H1 (cell line): Measurements from ENCODE around the gene RCE1. TPM values are rescaled to one million over a fixed set of nuclear protein-coding genes. Genes with fewer than 3 reads are reported as not detected.
A peak's percentile ranks its signal among the peaks of the same experiment; 100 is the strongest.

Experiments
- CTCF ChIA-PET: fragments of 300-600 bp; sonication (Branson Sonifier 250); formaldehyde crosslinking; loops from one replicate; lab custom pipeline; 2021; ENCODE audit not compliant: partially characterized antibody; lab: Charles Lee
- POLR2A ChIA-PET: fragments of 300-600 bp; sonication (Branson Sonifier 250); formaldehyde crosslinking; loops from one replicate; lab custom pipeline; 2021; ENCODE audit warnings: inconsistent platforms; ENCODE audit not compliant: partially characterized antibody; lab: Charles Lee
- DNase-seq, 2 experiments: peaks; one replicate each; pipeline versions ENCODE4 v3.0.0 to v3.0.0-alpha.2; 2010 to 2022; ENCODE audit warnings: low spot score in 2 of 2, low read depth in 1 of 2, mixed read lengths in 1 of 2
- FAIRE-seq: peaks from 2 replicates; lab custom pipeline; 2011; peaks lifted over from hg19 to GRCh38; lab: Jason Lieb, UNC
- H2AFZ ChIP-seq: 2 replicates; pipeline ENCODE4 v1.8.1; 2012; ENCODE audit warnings: low read length, inconsistent platforms
- H2AK5ac ChIP-seq: 2 replicates; pipeline ENCODE4 v1.6.1; 2013; ENCODE audit warnings: low read depth, low read length
- H2BK120ac ChIP-seq: replicated peaks from 2 replicates; pipeline ENCODE3; 2013; ENCODE audit warnings: low read depth, low read length, inconsistent platforms
- H2BK12ac ChIP-seq: 2 replicates; pipeline ENCODE4 v1.6.1; 2013; ENCODE audit warnings: low read depth, low read length
- H2BK15ac ChIP-seq: 2 replicates; pipeline ENCODE4 v1.6.1; 2013; ENCODE audit warnings: low read length
- H2BK20ac ChIP-seq: 2 replicates; pipeline ENCODE4 v1.6.1; 2013; ENCODE audit warnings: low read length
- H2BK5ac ChIP-seq: 2 replicates; pipeline ENCODE4 v1.6.1; 2013; ENCODE audit warnings: low read depth, low read length
- H3K14ac ChIP-seq: 2 replicates; pipeline ENCODE4 v1.6.1; 2013; ENCODE audit warnings: inconsistent platforms; ENCODE audit not compliant: insufficient read length
- H3K18ac ChIP-seq: 2 replicates; pipeline ENCODE4 v1.6.1; 2013; ENCODE audit warnings: low read length; ENCODE audit errors: extremely low read depth
- H3K23ac ChIP-seq: 2 replicates; pipeline ENCODE4 v1.6.1; 2013; ENCODE audit warnings: inconsistent platforms; ENCODE audit not compliant: insufficient read length
- H3K23me2 ChIP-seq: 2 replicates; pipeline ENCODE4 v1.6.1; 2013; ENCODE audit warnings: low read depth, low read length
- H3K27ac ChIP-seq: 2 replicates; pipeline ENCODE4 v1.6.1; 2011; ENCODE audit warnings: low read depth, low read length, inconsistent platforms
- H3K27me3 ChIP-seq, 4 experiments: replicated peaks in 1 of 4; 1 replicate in 1 of 4; 2 replicates in 3 of 4; pipeline versions ENCODE4 v1.6.1 to v1.8.1; 2011 to 2013; ENCODE audit warnings: low read length in 3 of 4, mild to moderate bottlenecking in 3 of 4, inconsistent platforms in 2 of 4, mixed read lengths in 2 of 4, moderate library complexity in 1 of 4; ENCODE audit not compliant: control insufficient read depth in 3 of 4, insufficient read depth in 3 of 4; ENCODE audit errors: extremely low read depth in 1 of 4
- H3K36me3 ChIP-seq, 4 experiments: 2 replicates each; pipeline versions ENCODE4 v1.6.1 to v1.8.1; 2011 to 2013; ENCODE audit warnings: mild to moderate bottlenecking in 4 of 4, low read length in 3 of 4, moderate library complexity in 2 of 4, control low read depth in 1 of 4, inconsistent platforms in 1 of 4; ENCODE audit not compliant: insufficient read depth in 4 of 4, control insufficient read depth in 2 of 4
- H3K4ac ChIP-seq: replicated peaks from 2 replicates; pipeline ENCODE3; 2013; ENCODE audit warnings: low read length, low read depth, mixed read lengths, inconsistent platforms; ENCODE audit not compliant: insufficient read length
- H3K4me1 ChIP-seq, 4 experiments: replicated peaks in 1 of 4; 1 replicate in 1 of 4; 2 replicates in 3 of 4; pipeline versions ENCODE4 v1.6.1 to v1.8.1; 2011 to 2013; ENCODE audit warnings: low read length in 3 of 4, inconsistent platforms in 2 of 4, mixed read lengths in 1 of 4; ENCODE audit not compliant: insufficient read depth in 4 of 4, control insufficient read depth in 3 of 4
- H3K4me2 ChIP-seq, 2 experiments: 2 replicates each; pipeline versions ENCODE4 v1.6.1 to v1.8.1; 2011 to 2013; ENCODE audit warnings: low read depth in 2 of 2, low read length in 2 of 2, control low read depth in 1 of 2, inconsistent platforms in 1 of 2, mild to moderate bottlenecking in 1 of 2; ENCODE audit not compliant: insufficient read depth in 1 of 2
- H3K4me3 ChIP-seq, 4 experiments: fragments of 200-600, 300-600 bp in 1 of 4; sonication (generic), shearing (Covaris generic), sonication (Bioruptor Twin) in 1 of 4; 2 replicates each; pipeline versions ENCODE4 v1.5.1 to v1.8.1; 2011 to 2016; ENCODE audit warnings: low read length in 4 of 4, low read depth in 3 of 4, control low read depth in 2 of 4, inconsistent platforms in 2 of 4, mild to moderate bottlenecking in 2 of 4, mixed read lengths in 1 of 4, moderate library complexity in 1 of 4; ENCODE audit not compliant: insufficient read depth in 2 of 4; ENCODE audit errors: extremely low read depth in 1 of 4
- H3K56ac ChIP-seq: replicated peaks from 2 replicates; pipeline ENCODE3; 2013; ENCODE audit warnings: low read depth, mild to moderate bottlenecking, mixed read lengths, low read length, inconsistent platforms; ENCODE audit not compliant: insufficient read length
- H3K79me1 ChIP-seq: 2 replicates; pipeline ENCODE4 v1.6.1; 2013; ENCODE audit warnings: low read depth, low read length, control low read depth
- H3K79me2 ChIP-seq, 2 experiments: 2 replicates each; pipeline versions ENCODE4 v1.6.1 to v1.8.1; 2012 to 2013; ENCODE audit warnings: low read length in 2 of 2, mild to moderate bottlenecking in 2 of 2, inconsistent platforms in 1 of 2; ENCODE audit not compliant: insufficient read depth in 2 of 2, control insufficient read depth in 1 of 2
- H3K9ac ChIP-seq, 4 experiments: replicated peaks in 1 of 4; 1 replicate in 1 of 4; 2 replicates in 3 of 4; pipeline versions ENCODE4 v1.6.1 to v1.8.1; 2011 to 2013; ENCODE audit warnings: low read depth in 3 of 4, low read length in 3 of 4, control low read depth in 2 of 4, mild to moderate bottlenecking in 2 of 4, moderate library complexity in 2 of 4, inconsistent platforms in 1 of 4; ENCODE audit errors: extremely low read depth in 1 of 4
- H3K9me3 ChIP-seq, 2 experiments: 2 replicates each; pipeline versions ENCODE4 v1.6.1 to v1.8.1; 2012 to 2013; ENCODE audit warnings: mild to moderate bottlenecking in 2 of 2, moderate library complexity in 2 of 2, control low read depth in 1 of 2, inconsistent platforms in 1 of 2, low read depth in 1 of 2, low read length in 1 of 2, mixed read lengths in 1 of 2; ENCODE audit not compliant: insufficient read depth in 2 of 2
- H4K20me1 ChIP-seq, 2 experiments: replicated peaks in 1 of 2; 2 replicates each; pipeline versions ENCODE3 to v1.8.1; 2011 to 2013; ENCODE audit warnings: inconsistent platforms in 2 of 2, low read length in 2 of 2, mild to moderate bottlenecking in 1 of 2; ENCODE audit not compliant: insufficient read depth in 2 of 2, control insufficient read depth in 1 of 2
- H4K5ac ChIP-seq: 2 replicates; pipeline ENCODE4 v1.6.1; 2013; ENCODE audit warnings: low read length, low read depth, mixed read lengths, inconsistent platforms; ENCODE audit not compliant: insufficient read length
- H4K8ac ChIP-seq: 2 replicates; pipeline ENCODE4 v1.8.0; 2013; ENCODE audit warnings: mild to moderate bottlenecking, moderate library complexity, low read length, inconsistent platforms; ENCODE audit not compliant: insufficient read depth; ENCODE audit errors: extremely low read depth
- H4K91ac ChIP-seq: replicated peaks from 2 replicates; pipeline ENCODE3; 2013; ENCODE audit warnings: low read length, mixed read lengths, inconsistent platforms; ENCODE audit not compliant: insufficient read length
- CBX8 ChIP-seq: fragments of 300-800, 300-1000 bp; sonication (generic); IDR thresholded peaks from 2 replicates; pipeline ENCODE4 v1.7.1; 2016; ENCODE audit warnings: low read depth, low read length, borderline replicate concordance
- CTCF ChIP-seq, 3 experiments: IDR thresholded peaks; 1 replicate in 2 of 3; 2 replicates in 1 of 3; pipeline versions ENCODE4 v1.5.1 to v1.6.1; 2011; ENCODE audit warnings: low read length in 3 of 3, mild to moderate bottlenecking in 3 of 3, inconsistent platforms in 2 of 3, low read depth in 1 of 3, moderate library complexity in 1 of 3; ENCODE audit not compliant: insufficient read depth in 1 of 3; ENCODE audit errors: control extremely low read depth in 1 of 3
- EZH2 ChIP-seq: fragments of 200-600 bp; sonication (generic); IDR thresholded peaks from 2 replicates; pipeline ENCODE4 v1.7.1; 2012; ENCODE audit warnings: low read depth, mild to moderate bottlenecking, moderate library complexity, low read length, inconsistent platforms; ENCODE audit not compliant: severe bottlenecking
- JUND ChIP-seq: IDR thresholded peaks from 2 replicates; pipeline ENCODE4 v1.6.1; 2011; ENCODE audit warnings: mild to moderate bottlenecking, improper control_type of control experiment, low read length
- KDM1A ChIP-seq: fragments of 200-600, 300-600 bp; sonication (generic); IDR thresholded peaks from 2 replicates; pipeline ENCODE4 v1.7.1; 2016; ENCODE audit warnings: mild to moderate bottlenecking, low read length, borderline replicate concordance
- PHF8 ChIP-seq: fragments of 200-600 bp; sonication (generic); conservative IDR thresholded peaks from 2 replicates; pipeline ENCODE4 v1.7.1; 2012; ENCODE audit warnings: low read depth, mild to moderate bottlenecking, inconsistent platforms, low read length, moderate library complexity
- RAD21 ChIP-seq, 2 experiments: IDR thresholded peaks in 1 of 2; conservative IDR thresholded peaks in 1 of 2; 2 replicates each; pipeline ENCODE4 v1.6.1; 2011; ENCODE audit warnings: low read depth in 2 of 2, low read length in 2 of 2, improper control_type of control experiment in 1 of 2, inconsistent platforms in 1 of 2, mild to moderate bottlenecking in 1 of 2, moderate library complexity in 1 of 2
- RBBP5 ChIP-seq: IDR thresholded peaks from 2 replicates; pipeline ENCODE4 v1.7.1; 2012; ENCODE audit warnings: low read depth, mild to moderate bottlenecking, inconsistent platforms, low read length, moderate library complexity, borderline replicate concordance
- TEAD4 ChIP-seq: IDR thresholded peaks from 2 replicates; pipeline ENCODE4 v1.6.1; 2012; ENCODE audit warnings: low read depth, low read length, inconsistent platforms, mixed read lengths
- WGBS, 2 experiments: shearing (Covaris generic) in 1 of 2; methylation state at CpG; one replicate each; pipeline versions ENCODE4 v1.1.6 to v1.1.7; 2013 to 2015; ENCODE audit warnings: low lambda C conversion rate in 2 of 2, mixed read lengths in 2 of 2, inconsistent platforms in 1 of 2, low coverage in 1 of 2, missing lambda C conversion rate in 1 of 2; ENCODE audit not compliant: insufficient replicate concordance in 2 of 2, insufficient coverage in 1 of 2, insufficient read length in 1 of 2; ENCODE audit errors: extremely low coverage in 1 of 2, missing lambda C conversion rate in 1 of 2; 5-methylcytosine and 5-hydroxymethylcytosine counted together
- polyA plus RNA-seq, 7 experiments: library from polyadenylated mRNA; depleted of rRNA in 3 of 7; stranded (reverse) in 5 of 7; unstranded in 2 of 7; fragments of >200 nt in 5 of 7; fragments of 200-250 nt in 2 of 7; gene quantifications; 1 replicate in 5 of 7; 2 replicates in 1 of 7; 4 replicates in 1 of 7; pipeline versions ENCODE4 v1.2.1 to v1.2.3, GENCODE V29; 2011 to 2013; ENCODE audit warnings: missing spikeins in 2 of 7, mixed read lengths in 2 of 7
- total RNA-seq: library from RNA; stranded (reverse); fragmentation: NEBNext Ultra II Directional; extraction: Animal tissue kit (Norgen Biotek cat#: 25700); gene quantifications from 2 replicates; pipeline ENCODE4 v1.2.1, GENCODE V29; 2021

The RCE1 gene
- total and polyA plus RNA-seq, 2 of the 8 experiments (the other 6 are each of a cell fraction or from before 2014, with no cell fraction given): 35.8 to 84.8 TPM

- FAIRE-seq: no peak
- no peaks in the 10 kb centered on the region for H3K23me2 ChIP-seq
- CTCF ChIA-PET: interaction anchor here (0.8 to 13.8 kb wide), 12 partner anchors 9 to 182 kb away, joined by 3 to 199 read pairs (median 6); partner anchors contain the start of genes C11orf86 and RCE1
- TF ChIP-seq PHF8: no peak
- no peak for TF ChIP-seq CBX8
- no peak for TF ChIP-seq TEAD4
- TF ChIP-seq KDM1A: no peak
- TF ChIP-seq RBBP5: no peak
- peak in 1 of 3 experiments; percentile 31; a peak in 2 of 4 replicates for TF ChIP-seq CTCF (IDR thresholded peaks at IDR 0.05; ENCODE audit: control extremely low read depth in 1 of 3, insufficient read depth in 1 of 3, low read depth in 1 of 3, low read length in 3 of 3)
- no peak for TF ChIP-seq JUND
- no peak for TF ChIP-seq EZH2
- TF ChIP-seq RAD21 (IDR thresholded peaks at IDR 0.05 in 1 of 2, conservative IDR thresholded peaks at IDR 0.05 in 1 of 2; ENCODE audit: low read depth in 2 of 2, low read length in 2 of 2): peak; percentile 11 to 38; a peak in 3 of 4 replicates
Measured at GRCh38 chr11:66867425-66868040, 24.3 kb downstream of the RCE1 start.

More at GRCh38 chr11:66867425-66868040, 24.3 kb downstream of the RCE1 start:
- WGBS, 2 experiments: 82% methylated on average over 11 of the region's 14 CpGs; no CpG with 5 or more reads in 1 of the 2 experiments
- no peak overlapping the region for H2BK120ac ChIP-seq
- no peak overlapping the region for H2BK20ac ChIP-seq
- no peak overlapping the region for H2BK5ac ChIP-seq
- POLR2A ChIA-PET: interaction anchor here (0.7 to 2.4 kb wide), 8 partner anchors 10 to 533 kb away, joined by 3 to 7 read pairs (median 6); partner anchors contain the start of gene RCE1
- no peaks in the 10 kb centered on the region for H3K27me3 ChIP-seq
- 0 out of 2 replicates have a peak overlapping the region, but pooled peaks have one; percentile 72 for H2BK15ac ChIP-seq
- H3K4ac ChIP-seq: no peak overlapping the region
- H2AK5ac ChIP-seq: no peak overlapping the region
- no peak overlapping the region for H3K4me2 ChIP-seq
- H4K91ac ChIP-seq: no peak overlapping the region
- H3K9ac ChIP-seq: no peak overlapping the region
- no peak overlapping the region for H4K8ac ChIP-seq
- H3K4me3 ChIP-seq: no peak overlapping the region
- no peak overlapping the region for H2AFZ ChIP-seq
- H3K9me3 ChIP-seq: no peaks in the 10 kb centered on the region
- H2BK12ac ChIP-seq: no peak overlapping the region
- H4K20me1 ChIP-seq: peaks cover 0 to 2% of the 10 kb centered on the region in 2 experiments
- H3K36me3 ChIP-seq: peaks cover 0 to 2% (median 0%) of the 10 kb centered on the region in 4 experiments; a peak in 1 of 8 replicates
- no peaks in the 10 kb centered on the region for H3K79me2 ChIP-seq
- no peak for DNase-seq
- no peak overlapping the region for H3K14ac ChIP-seq
- H3K56ac ChIP-seq: no peak overlapping the region
- H3K18ac ChIP-seq: no peak overlapping the region
- no peaks in the 10 kb centered on the region for H3K79me1 ChIP-seq
- H4K5ac ChIP-seq: no peak overlapping the region
- H3K4me1 ChIP-seq: peaks cover 0 to 12% (median 2%) of the 10 kb centered on the region in 4 experiments; a peak in 5 of 7 replicates
- H3K23ac ChIP-seq: no peak overlapping the region
- no peak overlapping the region for H3K27ac ChIP-seq
